Upper lobe of left lung (tissue), 4 donors: ENCODE results near the gene IL1RL2.

Experiments
- CTCF ChIP-seq, 6 experiments: fragments of 450-650 bp in 4 of 6; fragments of 200-600 bp in 2 of 6; sonication (generic) in 2 of 6; IDR thresholded peaks; one replicate each; pipeline ENCODE4 v1.5.1; 2016 to 2019; ENCODE audit warnings: antibody characterized with exemption in 6 of 6
- EP300 ChIP-seq, 4 donors: sonication (generic); formaldehyde crosslinking; IDR thresholded peaks; one replicate each; pipeline ENCODE4 v1.5.1; 2017; ENCODE audit warnings: antibody characterized with exemption in 4 of 4, control low read depth in 2 of 4
- POLR2A ChIP-seq, 4 donors: fragments of 450-650 bp; IDR thresholded peaks; one replicate each; pipeline ENCODE4 v1.5.1; 2016 to 2017; ENCODE audit warnings: antibody characterized with exemption in 4 of 4, mild to moderate bottlenecking in 2 of 4
- POLR2AphosphoS5 ChIP-seq, 2 donors: sonication (generic); formaldehyde crosslinking; IDR thresholded peaks; one replicate each; pipeline ENCODE4 v1.5.1; 2017; ENCODE audit warnings: antibody characterized with exemption in 2 of 2

- TF ChIP-seq CTCF (IDR thresholded peaks at IDR 0.05), result no peak
- TF ChIP-seq EP300 (IDR thresholded peaks at IDR 0.05), result no peak
- TF ChIP-seq POLR2A (IDR thresholded peaks at IDR 0.05), result no peak
- no peak for TF ChIP-seq POLR2AphosphoS5 (IDR thresholded peaks at IDR 0.05)
These were observed 52.5 kb downstream of the IL1RL2 start for GRCh38 chr2:102239344-102239743.
